HG03045 (cell line): ENCODE measurements around the gene MARCHF3.

ENCODE experiments used
- ATAC-seq: cut with Tn5 transposase; IDR thresholded peaks from one replicate; pipeline ENCODE4 v1.9.1; 2021; ENCODE audit warnings: mild to moderate bottlenecking, moderate library complexity; ENCODE audit not compliant: unreplicated experiment

Gene MARCHF3

DNA sequence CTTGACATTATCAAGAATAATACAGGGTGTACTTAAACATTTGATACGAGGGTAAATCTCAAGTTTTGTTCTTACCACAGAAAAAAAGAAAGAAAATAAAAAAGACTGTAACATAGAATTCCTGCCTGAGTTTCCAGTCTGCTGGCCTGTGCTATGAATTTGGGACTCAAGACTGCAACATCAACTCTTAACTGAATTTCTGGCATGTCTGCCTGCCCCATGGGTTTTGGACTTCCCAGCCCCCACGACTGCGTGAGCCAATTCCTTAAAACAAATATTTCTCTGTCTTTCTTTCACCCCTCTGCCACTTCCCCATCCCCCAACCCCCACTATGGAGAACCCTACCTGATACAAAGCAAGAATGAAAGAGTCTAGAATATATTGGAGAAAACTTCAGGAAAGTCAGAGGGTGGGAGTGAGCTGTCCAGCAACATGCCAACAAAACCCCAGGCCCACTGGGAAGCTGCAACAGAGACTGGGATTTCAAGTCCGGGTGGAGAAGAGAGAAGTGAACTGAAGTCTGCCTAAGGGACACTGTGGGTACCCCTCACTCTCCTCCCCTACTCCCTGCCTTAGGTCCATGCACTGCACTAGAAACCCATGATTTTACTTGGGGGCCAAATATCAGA, 43.0 kb downstream of the MARCHF3 start:
- ATAC-seq: no peak

DNA sequence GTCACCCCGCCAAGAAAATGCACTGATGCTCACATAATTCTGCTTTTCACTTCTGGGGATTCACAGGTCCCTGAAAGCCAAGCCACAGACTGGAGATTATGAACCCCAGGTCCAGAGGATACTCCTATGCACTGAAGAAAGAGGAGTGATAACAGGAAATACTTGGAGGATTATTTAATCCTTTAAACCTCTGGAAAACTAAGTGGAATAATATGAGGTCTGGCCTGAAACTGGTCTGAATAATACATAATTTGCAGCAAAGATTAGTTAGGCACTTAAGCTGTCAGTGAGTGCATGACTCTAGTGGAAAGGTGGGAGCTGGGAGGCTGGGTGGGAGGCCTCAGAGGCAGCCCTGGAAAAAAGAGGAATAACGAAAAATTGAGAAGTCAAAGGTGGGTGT, 45.7 kb downstream of the MARCHF3 start:
- ATAC-seq: no peak

DNA sequence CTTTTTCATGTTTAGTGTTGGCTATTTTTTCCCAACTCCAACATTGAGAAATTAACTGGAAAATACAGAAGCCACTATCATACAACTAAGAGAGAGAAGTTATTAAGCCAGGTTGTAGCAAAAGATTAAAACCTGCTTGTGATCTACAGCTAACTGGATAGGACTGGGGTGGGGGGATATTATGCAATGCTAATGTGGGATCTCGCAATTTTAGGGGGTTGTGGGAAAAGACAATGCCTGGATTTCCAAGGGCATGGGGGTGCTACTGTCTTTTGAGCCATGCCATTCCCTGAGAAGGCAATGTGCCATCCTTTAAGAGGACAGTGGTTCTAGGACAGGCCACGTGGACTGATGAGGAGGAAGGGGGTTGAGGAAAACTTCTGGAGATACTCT, 46.5 kb downstream of the MARCHF3 start:
- no peak for ATAC-seq

DNA sequence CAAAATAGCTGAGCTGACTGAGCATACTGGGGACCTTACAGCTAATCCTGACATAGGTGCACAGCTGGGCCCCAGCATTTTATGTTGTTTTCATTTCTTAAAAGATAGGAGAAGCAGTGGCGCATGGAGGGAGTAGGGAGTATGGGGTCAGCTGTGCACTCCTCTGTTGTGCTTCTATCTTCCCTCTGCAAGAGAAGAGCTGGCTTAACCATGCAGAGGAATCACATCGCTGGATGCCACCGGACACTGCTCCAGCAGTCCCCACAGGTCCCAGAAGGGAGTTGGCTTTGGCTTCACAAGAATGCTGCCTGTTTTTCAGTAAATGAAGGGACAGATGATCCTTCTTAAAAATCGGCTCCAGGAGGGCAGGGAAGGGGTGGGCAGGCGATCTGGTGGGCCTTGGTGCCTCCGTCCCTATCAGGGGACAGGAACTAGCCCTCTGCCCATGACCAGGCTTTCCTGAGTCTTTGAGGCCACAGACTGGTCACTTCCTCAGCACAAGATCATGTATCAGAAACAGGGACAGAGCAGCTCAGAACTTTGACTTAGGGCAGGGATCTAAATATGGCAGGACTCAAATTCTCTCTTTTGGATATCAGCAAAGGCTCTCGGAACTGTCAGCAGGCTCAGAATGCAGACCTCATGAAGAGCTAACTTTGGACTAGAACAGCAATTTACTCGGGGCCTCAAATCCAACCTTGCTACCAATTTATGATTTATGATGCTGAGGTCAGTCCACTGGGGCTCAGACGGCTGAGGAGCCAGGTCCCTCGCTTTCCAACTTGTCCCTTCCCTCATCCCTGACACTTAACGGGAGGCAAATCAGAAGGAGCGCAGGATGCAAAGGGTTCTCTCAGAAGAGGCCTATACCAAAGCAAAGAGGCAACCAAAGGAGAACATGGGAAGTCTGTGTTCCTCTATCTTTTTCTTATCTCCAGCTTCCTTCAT, 47.2 kb downstream of the MARCHF3 start:
- ATAC-seq: no peak

DNA sequence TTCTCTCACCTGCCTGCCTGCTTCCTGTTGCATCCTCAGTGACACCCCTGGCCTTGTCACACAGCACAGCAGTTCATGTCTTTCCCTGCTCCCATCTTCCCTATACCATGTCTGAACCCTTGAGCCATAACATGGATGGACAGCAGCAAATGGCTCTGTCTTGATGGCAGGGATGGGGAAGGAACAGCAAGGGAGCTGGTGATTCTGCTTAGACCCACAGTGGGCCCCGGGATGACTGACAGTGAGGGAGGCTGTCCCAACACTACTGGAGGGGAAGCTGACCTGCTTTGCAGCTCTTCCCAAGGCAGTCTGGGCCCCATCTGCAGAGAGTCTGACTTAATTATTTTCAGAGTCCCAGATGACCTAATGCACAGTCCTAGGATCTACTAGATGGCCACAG, 48.2 kb downstream of the MARCHF3 start:
- ATAC-seq: no peak

DNA sequence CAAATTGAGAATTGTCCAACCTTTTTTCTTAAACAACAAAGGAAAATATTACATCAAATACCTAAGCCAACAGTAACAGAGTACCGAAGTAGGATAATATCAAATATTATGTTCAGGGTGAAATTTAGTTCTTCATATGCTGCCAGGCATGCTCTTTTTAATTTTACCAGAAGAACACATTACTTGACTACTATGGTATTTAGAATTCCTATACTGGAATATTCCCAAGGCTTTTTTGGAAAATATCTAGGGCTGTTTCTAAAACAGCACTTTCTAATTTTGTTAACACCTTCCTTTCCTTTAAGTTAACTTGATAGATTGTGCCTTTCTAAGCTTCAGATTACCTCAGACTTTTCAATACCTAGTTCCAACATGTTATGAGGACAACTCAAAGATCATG, 48.7 kb downstream of the MARCHF3 start:
- no peak for ATAC-seq

DNA sequence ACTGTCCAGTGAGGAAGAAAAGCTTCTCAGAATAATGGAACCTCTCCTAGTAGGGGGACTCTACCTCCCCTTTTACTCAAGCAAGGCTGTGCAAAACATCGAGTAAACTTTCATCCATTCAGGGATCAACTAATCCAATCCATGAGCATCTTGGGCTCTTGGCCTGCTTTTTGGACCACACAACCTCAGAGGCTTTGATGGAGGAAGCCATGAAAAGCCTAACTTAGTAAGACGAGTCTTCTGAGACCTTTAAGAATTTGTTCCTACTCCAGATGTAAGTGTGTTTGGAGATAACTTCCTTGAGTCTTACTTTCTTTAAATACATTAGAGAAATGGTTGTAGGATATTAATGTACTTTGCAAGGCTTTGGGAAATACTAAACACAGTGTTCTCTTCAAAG, 49.1 kb downstream of the MARCHF3 start:
- ATAC-seq: no peak

DNA sequence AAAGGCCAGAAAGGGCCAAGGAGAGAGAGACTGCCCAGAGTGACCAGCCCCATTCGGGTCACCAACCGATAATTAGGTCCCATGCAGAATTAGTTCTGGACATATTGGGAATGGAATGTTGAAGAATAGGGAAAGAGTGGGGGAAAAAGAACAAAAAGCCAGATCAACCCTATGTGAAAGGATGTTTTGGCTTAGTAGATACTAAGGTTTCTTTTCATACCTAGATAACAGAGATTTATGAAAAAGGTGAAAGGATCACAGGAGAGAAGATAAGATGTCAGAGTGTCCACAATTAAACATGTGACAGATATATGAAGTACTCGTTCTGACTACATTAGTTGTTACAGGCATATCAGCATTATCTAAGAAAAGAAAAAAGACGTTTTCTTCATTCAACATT, 52.1 kb downstream of the MARCHF3 start:
- no peak for ATAC-seq

DNA sequence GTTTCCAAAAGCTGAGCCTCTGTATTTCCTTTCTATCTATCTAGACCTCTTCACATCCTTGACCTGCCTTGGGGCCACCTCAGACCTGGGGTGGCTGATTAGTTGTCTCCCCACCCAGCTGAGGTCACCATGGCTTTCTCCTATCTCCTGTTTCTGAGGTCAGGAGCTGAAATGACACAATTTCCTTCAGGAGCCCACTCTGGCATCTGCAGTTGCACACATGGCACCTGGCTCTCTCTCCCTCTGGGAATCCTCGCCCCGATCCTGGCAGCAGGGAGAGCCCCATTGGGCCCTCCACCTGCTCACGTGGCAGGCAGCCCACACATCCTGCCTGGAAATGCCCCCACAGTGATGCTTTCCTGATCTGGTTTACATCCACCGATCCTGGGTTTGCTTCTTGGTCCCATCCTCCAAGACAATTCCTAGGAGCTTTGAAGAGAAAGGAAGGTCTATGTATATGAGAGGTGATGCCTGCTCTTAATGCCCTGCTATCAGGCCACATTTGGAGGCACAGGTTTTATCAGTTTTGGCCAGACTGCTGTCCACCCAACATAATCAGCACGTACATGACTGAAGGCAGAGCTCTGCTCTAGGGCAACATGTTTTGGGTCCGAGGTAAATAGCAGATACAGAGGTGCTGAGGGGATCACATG, 53.7 kb downstream of the MARCHF3 start:
- ATAC-seq: no peak

DNA sequence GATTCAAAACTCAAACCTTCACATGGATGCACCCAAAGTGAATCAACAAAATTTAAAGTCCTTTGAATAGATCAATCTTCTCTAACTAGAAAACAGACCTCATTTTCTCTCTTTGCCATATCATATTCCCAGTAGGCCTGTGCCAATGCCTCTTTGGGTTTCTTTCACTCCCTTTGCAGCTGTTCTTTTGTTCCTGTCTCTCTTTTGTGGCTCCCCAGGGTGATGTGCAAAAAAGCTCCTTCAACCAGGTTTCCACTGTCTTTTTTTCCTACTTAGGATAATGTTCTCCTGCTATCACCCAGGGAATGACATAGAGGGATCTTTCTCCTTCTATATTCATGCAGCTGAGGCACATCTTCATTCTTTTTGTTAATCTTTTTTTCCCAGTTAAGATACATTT, 54.6 kb downstream of the MARCHF3 start:
- ATAC-seq: no peak

DNA sequence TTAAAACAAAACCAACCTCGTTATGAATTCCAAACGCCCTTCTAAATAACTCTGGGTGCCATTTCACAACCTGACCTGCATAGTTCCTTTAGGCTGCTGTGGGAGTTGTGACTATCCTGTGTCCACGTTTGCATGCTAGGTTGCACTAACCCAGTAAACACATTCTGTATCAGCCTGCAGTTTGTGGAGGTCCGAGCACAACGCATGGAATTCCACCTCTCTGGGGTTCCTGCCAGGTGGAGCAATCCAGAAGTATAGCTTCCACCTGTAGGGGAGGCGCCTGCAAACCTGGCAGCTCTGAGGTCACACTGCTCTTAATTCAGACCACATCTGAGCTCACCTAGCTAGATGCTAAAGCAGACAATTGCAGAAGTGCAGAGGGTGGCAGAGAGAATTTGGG, 57.2 kb downstream of the MARCHF3 start:
- no peak for ATAC-seq

DNA sequence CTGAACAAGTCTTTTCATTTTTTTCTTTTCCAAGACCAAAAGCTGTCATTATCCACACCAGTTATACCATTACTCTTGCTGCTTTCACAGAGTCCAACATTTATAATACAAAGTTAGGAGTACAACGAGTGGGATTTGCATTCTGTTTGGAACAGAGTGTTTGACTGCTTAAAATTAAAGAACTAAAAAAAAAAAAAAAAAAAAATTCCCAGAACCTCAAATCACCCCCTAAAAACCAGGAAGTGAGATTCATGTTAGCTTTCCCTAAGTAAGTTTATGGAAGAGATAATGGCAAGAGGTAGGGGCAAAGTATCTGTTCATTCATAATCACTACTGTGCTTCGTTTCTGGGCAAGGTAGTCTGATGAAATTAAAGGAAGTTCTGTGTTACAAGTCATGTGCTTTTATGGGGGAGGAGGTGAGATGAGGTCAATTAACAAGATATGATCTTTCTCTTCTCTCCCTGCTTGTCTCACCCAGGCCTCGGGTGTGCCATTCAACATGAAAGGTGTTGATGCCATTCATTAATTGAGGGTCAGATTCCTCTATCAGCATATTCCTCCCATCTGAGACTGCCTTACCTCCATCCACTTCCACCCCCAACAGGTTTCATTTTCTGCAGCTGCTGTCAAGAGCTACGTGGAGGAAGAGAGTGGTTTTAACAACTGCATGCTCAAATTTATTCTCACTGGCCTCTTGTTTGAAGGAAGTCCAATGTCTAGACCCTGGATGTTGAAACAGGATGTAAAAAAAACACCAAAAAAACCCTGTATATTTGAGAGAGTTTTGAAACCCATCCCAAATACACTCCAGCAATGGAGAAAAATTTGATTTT, 58.1 kb downstream of the MARCHF3 start:
- ATAC-seq: peak; percentile 76

DNA sequence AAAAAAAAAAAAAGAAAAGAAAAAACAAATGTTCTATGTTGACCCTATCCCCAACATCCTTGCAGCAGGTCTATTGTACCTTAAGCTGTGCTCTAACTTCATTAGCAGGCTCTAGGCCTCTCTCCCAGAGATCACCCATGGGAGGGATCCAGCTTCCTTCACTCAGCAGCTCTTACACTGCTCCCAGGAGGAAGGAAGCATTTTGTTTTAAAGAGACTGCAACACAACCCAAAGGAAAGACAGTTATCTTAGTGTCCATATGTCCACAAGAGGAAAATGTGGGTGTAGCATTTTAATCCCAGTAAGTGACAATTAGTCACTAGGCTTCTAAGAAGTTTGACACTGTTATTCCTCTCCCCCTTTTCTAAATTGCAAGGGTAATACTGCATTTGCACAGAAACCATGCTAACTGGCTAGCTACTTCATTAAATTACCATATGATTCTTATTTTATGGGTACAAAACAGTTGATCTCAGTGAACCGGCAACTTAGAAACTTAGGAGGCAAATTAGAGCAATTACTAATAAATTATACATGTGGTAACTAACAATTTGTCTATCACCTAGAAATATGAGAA, 58.8 kb downstream of the MARCHF3 start:
- ATAC-seq: no peak

DNA sequence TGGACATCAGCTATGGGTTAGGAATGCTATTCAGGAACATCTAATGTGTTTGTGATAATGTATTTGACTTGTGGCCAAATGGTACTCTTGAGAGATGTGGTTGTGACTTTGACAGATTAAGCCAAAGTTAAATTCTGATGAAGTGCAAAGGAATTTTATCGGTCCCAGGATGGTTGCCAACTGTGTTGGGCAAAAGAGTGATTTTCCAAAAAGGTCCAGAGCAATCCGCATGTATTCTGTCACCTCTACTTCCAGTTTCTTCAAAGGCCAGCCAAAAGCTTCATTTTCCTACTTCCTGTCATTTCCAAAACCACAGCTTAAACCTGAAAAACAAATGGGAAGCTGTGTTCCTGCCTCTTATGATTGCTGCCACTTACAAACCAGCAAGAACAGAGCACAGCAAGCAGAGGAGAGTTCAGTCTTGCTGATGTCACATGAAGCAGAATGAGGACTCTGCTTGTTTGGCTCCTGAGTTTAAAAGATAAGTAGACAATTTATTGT, 59.8 kb downstream of the MARCHF3 start:
- ATAC-seq: no peak

DNA sequence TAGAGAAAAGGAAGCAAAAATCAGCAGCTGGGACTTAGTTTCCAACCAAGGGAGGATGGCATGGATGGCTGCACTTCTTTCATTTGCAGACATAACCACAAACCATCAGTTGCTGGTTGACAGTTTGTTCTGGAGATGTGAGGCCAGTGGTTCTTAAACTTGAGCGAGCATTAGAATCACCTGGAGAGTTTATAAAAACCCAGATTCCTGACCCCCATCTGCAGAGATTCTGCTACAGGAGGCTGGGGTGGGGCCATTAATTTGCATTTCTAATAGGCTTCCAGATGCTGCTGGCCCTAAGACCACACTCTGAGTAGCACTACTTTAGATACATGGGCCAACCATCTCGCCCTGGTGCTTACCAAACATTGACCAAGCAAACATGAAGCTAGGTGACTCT, 60.8 kb downstream of the MARCHF3 start:
- no peak for ATAC-seq

DNA sequence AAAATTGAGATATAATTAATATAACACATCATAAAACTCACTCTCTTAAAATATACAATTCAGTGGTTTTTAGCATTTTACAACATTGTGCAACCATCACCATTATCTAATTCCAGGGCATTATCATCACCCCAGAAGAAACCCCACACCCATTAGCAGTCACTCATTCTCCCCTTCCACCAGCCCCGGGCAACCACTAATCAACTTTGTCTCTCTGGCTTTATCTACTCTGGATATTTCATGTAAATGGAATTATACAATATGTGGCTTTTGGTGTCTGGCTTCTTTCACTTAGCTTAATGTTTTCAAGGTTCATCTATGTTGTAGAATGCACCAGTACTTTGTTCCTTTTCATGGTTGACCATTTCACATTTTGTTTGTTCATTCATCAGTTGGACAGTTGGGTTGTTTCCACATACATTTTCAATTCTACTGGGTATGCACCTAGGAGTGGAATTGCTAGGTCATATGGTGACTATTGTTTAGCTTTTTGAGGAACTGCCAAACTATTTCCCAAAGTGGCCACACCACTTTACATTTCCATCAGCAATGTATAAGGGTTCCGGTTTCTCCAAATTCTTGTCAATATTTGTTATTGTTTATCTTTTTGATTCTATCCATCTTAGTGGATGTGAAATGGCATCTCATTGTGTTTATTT, 62.4 kb downstream of the MARCHF3 start:
- no peak for ATAC-seq

DNA sequence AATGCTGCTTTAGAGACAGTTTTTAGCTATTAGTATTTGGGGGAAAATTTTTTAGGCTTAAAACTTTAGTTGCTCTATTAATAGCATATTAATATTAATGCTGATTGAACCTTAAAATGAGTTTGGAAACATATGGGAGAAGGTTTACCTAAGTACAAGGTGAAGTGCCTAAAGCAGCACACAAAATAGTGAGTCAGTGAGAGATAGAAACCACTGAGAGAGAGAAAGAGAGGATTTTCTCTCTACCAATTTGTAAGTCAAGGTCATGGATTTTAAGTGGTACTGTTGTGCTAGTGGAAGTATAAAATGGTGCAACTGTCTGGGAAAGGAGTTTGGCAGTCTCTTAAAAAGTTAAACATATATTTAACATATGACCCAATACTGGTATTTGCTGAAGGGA, 64.9 kb downstream of the MARCHF3 start:
- no peak for ATAC-seq

DNA sequence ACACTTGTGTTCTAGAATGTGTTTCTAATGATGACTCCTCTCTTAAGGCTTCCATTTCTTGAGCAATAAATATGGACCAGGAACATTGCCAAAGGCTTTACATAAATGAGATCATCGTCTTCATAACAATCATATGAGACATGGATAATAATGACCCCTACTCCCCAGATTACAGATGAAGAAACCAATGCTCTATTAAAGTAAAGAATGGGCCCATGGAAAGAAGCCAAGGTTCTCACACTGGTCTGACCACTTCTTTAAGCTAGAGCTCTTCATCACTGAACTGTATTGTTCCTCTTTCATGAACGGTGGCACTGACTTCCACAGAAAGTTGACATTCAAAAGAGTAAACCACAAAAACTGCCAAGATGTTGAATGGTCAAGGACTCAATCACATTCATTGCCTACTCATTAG, 65.3 kb downstream of the MARCHF3 start:
- ATAC-seq: no peak

DNA sequence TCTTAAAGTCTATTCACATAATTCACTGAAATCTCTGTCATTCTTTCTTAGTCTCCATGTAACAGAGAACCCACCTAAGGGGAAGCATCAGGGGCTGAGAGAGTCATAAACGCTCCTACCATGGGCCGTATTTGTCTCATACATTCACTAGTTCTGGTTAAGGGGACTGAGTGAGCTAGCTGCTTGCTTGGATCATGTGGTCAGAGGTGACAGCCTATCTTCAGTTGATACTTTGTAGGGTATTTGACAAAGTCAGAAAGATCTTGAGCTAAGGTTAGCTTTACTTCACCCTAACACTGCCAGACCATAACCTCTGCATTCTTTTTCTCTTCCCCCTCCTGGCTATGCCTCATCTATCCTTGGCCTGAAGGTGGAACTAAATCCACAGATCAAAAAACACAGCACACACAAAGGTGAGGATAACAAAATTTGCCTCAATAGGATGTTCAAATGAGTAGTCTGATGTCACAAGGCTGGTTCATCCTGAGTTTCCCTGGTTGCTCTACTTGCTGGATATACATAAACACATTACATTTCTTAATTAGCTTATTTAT, 66.5 kb downstream of the MARCHF3 start:
- ATAC-seq: no peak

DNA sequence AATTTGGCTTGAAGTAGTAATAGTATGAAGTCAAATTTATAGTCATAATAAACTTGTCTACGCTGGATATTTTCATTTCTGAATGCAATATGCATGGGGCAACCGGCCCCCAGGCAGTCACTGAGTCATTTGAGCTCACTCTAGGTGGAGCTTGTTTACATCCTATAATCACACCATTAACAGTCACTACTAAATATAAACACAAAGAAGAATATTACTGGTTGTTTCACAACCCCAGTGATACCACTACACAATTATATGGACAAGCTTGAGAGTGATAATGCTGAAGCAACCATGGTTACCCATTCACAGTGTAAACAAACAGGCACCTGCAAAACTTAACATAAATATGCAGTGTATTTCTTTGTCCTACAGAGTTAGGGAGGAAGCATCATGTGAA, 68.7 kb downstream of the MARCHF3 start:
- no peak for ATAC-seq
